ENCODE data around the gene PMIS2. TPM values are rescaled to one million over a fixed set of nuclear protein-coding genes. Genes with fewer than 3 reads are reported as not detected.

Gene PMIS2
- total RNA-seq, 1 donor from 2014 or later, result not detected

DNA sequence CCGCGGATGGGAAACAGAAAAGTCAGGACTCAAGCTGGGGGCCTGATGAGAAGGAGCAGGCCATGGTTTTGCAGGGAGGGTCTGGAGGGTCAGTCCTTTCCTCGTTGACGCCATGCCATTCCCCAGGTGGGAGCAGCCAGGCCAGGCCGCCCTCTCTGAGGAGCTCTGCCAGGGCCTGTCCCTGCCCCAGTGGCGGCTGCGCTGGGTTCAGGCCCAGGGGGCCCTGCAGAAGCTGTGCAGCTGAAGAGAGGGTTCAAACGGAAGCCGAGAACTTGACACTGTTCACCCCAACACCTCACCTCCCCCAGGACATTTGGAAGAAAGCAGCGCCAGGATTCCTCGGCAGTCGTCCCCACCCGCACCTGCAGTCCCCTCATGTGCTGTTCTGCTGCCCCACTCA lies 36.8 kb downstream of the PMIS2 start:
- Histone ChIP-seq H3K36me3 (ENCODE audit: control insufficient read depth, insufficient read depth, low read length) (peaks cover 2% of the 10 kb centered on the region), H3K4me3 (ENCODE audit: low read depth, low read length) (no peak overlapping the region), H3K27me3 (ENCODE audit: control insufficient read depth, insufficient read depth, low read length) (no peaks in the 10 kb centered on the region)
- FAIRE-seq, result no peak
- TF ChIP-seq, protein P1, sequence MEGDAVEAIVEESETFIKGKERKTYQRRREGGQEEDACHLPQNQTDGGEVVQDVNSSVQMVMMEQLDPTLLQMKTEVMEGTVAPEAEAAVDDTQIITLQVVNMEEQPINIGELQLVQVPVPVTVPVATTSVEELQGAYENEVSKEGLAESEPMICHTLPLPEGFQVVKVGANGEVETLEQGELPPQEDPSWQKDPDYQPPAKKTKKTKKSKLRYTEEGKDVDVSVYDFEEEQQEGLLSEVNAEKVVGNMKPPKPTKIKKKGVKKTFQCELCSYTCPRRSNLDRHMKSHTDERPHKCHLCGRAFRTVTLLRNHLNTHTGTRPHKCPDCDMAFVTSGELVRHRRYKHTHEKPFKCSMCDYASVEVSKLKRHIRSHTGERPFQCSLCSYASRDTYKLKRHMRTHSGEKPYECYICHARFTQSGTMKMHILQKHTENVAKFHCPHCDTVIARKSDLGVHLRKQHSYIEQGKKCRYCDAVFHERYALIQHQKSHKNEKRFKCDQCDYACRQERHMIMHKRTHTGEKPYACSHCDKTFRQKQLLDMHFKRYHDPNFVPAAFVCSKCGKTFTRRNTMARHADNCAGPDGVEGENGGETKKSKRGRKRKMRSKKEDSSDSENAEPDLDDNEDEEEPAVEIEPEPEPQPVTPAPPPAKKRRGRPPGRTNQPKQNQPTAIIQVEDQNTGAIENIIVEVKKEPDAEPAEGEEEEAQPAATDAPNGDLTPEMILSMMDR (IDR thresholded peaks at IDR 0.05; ENCODE audit: insufficient read depth, low read length, severe bottlenecking), result no peak
- DNase-seq (ENCODE audit: low read depth), result no peak

DNA sequence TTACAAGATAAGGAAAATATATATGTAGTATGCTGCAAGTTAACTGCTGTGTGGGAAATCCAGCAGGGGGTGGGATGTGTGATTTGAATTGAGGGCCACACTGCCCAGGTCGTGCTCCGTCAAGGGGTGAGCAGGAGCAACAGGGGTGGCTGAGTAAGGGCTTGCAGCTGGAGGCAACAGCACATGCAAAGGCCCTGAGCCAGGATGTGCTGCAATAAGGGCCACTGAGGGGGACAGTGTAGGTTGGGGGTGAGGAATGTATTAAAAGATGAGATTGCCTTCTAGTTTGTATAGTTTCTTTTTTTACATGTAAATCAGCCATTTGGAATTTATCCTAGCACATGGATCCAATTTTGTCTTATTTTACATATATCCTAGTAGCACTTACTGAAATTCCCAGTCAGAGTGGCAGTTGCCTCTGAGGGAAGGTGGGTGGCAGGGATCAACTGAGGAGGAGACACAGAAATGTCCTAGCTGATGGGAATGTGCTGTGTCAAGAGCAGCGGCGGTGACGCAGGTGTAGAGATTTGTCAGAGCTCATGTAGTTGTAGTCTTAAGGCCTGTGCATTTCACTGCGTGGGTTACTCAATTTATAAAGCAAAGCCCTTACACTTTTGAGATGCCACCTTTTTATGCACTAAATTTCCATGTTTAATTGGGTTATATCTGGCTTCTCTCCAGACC lies 37.5 kb downstream of the PMIS2 start:
- H3K4me3 ChIP-seq (ENCODE audit: low read depth, low read length), result no peak overlapping the region
- no peak for FAIRE-seq
- TF ChIP-seq, protein P1 (IDR thresholded peaks at IDR 0.05; ENCODE audit: insufficient read depth, low read length, severe bottlenecking), result no peak

DNA sequence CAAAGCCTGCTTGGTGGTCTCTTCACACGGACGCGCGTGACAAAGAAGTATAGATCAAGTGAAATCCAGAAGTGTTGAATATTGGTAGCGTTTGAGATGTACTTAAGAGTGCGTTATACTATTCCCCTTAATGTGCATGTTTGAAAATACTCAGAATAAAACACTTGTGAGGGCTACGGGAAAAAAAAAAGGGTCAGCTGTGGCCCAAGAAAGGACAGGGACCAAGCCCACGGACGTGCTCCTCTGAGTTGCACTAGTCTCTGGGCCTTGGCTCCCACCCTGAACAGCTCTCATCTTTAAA lies 42.2 kb downstream of the PMIS2 start:
- peaks cover 17% of the 10 kb centered on the region for H3K36me3 ChIP-seq (ENCODE audit: control insufficient read depth, insufficient read depth, low read length)
- FAIRE-seq (no peak), DNase-seq (ENCODE audit: low read depth) (no peak)
- TF ChIP-seq, protein P1 (IDR thresholded peaks at IDR 0.05; ENCODE audit: insufficient read depth, low read length, severe bottlenecking), result no peak
- no peaks in the 10 kb centered on the region for H3K27me3 ChIP-seq (ENCODE audit: control insufficient read depth, insufficient read depth, low read length)
- H3K4me3 ChIP-seq (ENCODE audit: low read depth, low read length), result peak overlapping the region; percentile 57

More for the DNA sequence above, 37.5 kb downstream of the PMIS2 start:
- DNase-seq (ENCODE audit: low read depth), result no peak
- Histone ChIP-seq H3K36me3 (ENCODE audit: control insufficient read depth, insufficient read depth, low read length) (peaks cover 2% of the 10 kb centered on the region), H3K27me3 (ENCODE audit: control insufficient read depth, insufficient read depth, low read length) (no peaks in the 10 kb centered on the region)

DNA sequence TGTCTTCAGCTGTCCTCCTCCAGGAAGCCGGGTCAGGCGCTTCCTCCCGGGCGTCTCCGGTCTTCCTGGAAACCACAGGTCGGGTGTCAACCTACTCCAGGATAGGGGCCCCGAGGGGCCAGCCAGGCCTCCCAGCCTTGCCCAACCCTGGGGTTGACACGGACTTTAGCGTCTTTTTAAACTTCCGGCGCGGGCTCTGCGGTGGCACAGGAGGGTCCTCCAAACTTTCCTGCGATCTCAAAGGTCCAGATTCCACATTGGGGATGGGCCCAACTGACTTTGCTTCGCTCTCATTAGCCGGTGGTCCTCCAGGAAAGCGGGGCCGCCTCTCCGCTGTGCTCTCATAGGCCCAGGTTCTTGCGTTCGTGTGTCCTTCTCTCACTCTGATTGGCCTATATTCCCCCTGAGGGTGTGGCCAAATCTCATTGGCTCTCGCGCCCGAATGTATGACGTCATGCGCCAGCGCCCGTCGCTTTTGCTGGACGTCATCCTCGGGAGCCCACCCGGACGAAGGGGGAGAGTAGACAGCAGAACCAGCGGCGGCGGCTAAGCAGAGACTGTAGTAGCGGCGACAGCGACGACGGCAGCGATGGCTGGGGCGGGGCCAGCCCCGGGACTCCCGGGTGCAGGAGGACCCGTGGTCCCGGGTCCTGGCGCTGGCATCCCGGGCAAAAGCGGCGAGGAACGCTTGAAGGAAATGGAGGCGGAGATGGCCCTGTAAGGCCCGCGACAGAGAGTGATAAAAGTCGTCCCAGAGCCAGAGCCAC lies 42.8 kb downstream of the PMIS2 start, which contains the start of gene RBM42:
RBM42 (plus strand) TSS at position 472 of the 767 bp plus-strand sequence; CDS start at position 590, 118 bp downstream.
- H3K4me3 ChIP-seq (ENCODE audit: low read depth, low read length), result peak within 1 kb of the TSS; percentile 57
- peaks cover 17% of the 10 kb centered on the region for H3K36me3 ChIP-seq (ENCODE audit: control insufficient read depth, insufficient read depth, low read length)
- DNase-seq (ENCODE audit: low read depth) (peak; percentile 95), FAIRE-seq (no peak)
- TF ChIP-seq, protein P1 (IDR thresholded peaks at IDR 0.05; ENCODE audit: insufficient read depth, low read length, severe bottlenecking), result no peak
- H3K27me3 ChIP-seq (ENCODE audit: control insufficient read depth, insufficient read depth, low read length), result no peaks in the 10 kb centered on the region

DNA sequence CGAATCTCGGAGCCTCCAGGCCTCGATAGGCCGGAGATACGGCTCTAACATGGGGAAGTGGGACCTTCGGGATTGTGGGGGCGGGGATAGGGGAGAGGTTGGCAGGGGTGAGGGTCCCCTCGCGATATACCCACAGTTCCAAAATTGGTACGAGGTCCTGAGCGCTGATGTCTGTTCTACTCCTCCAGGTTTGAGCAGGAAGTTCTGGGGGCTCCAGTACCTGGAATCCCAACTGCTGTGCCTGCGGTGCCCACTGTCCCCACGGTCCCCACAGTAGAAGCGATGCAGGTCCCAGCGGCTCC lies 43.3 kb downstream of the PMIS2 start:
- Histone ChIP-seq H3K4me3 (ENCODE audit: low read depth, low read length) (peak overlapping the region; percentile 57), H3K36me3 (ENCODE audit: control insufficient read depth, insufficient read depth, low read length) (peaks cover 22% of the 10 kb centered on the region), H3K27me3 (ENCODE audit: control insufficient read depth, insufficient read depth, low read length) (no peaks in the 10 kb centered on the region)
- DNase-seq (ENCODE audit: low read depth) (no peak), FAIRE-seq (no peak)
- TF ChIP-seq, protein P1 (IDR thresholded peaks at IDR 0.05; ENCODE audit: insufficient read depth, low read length, severe bottlenecking), result no peak

All from bronchial epithelial cell (primary cell).